ENCODE results near the gene UBE2I.
"Not testable (repeated sequence)": the region's sequence is repeated elsewhere in the genome, so short reads cannot be mapped to it uniquely, and the experiment has no call there.

UBE2I gene

DNA sequence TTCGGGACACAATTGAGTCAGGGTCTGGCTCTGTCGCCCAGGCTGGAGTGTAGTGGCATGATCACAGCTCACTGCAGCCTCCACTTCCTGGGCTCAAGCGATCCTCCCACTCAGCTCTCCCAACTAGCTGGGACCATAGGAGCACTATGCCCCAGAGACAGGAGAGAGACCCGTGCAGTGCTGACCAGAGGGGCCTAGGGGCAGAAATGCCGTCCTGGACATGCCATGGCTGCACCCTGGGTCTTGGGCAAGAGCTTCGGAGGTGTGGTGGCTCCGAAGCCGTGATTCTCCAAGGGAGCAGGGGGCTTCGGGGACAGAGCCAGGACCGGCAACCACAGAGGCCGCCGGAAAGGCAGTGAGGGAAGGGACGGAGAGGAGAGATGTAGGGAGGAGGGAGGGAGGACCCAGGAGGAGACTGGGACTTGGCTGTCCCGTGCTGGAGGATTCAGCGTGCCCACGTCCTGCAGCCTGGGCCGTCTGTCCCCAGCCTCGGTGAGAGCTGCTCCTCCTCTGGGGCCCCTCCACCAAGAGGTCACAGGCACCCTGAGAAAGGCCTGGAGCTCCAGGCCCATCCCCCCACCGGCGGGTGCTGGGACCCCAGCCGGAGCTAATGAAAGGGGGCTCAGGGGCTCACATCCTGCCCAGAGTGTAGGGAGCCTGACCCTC, 31.7 kb upstream of the UBE2I start:
- no peak for DNase-seq

GRCh38 chr16:1278477-1278876, 31.0 kb upstream of the UBE2I start:
- no peak for DNase-seq

DNA sequence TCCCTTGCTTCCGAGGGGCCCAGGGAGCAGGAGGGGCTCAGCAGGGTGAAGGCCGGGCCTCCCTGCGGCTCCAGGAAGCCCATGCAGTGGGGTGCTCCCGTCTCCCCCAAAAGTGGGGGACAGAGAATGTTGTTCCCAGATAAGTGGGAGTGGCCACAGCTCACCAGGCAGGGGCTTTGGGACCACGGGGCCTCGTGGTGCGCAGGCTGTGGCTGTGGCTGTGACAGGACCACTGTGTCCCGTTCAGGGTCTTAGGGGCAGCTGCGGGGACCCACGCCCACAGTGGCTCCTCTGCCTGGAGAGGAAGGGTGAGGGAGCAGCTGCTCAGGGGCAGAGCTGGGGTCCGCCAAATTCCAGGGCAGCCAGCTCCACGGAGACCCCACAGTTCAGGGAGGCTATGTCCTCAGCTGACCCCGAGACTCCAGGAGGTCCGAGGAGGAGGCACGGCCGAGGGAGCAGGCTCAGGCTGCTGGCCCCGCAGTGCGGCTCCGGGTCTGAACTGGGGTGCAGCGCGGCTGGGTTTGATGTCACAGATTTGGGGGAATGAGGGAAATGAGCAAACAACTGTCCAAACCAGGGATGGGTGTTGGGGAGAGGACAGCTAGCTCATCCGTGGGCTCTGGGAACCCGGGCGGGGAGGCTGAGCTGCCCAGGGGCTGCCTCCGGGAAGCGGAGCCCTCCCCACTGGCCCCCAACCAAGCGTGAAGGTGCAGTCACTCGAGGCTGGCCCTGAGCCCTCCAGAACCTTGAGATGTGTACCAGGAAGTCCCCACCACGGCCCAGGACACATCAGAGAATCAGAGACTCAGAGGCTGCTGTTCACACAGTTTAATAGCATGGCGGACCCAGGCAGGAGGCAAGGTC, 30.1 kb upstream of the UBE2I start:
- DNase-seq = no peak

DNA sequence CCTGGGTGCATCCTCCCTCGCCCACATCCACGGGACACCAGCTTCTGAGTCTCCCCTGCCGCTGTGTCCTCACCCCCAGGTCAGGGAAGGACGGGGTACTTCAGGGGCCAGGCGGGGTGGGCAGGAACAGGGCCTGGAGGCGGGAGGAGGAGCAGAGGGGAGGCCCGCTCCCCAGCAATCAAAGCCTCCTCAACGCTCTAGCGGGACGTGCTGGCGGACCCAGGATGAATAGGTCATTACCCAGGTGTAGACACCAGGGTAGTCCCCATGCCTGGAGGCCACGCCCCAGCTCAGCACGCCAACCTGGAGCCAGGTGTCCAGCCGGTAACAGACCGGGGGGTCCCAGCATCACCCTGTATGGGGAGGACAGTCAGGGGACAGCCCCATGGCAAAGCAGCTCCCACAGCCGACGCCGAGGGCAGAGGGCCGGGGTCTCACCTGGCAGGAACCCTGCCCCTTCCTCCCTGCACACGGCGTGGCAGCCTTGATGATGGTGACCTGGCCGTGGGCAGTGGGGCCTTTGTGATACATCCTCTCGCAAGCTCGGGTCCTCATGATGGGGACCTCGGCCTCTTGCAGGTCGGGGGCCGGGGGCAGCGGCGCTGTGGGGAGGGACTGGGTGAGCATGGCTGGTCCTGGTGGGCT, 29.4 kb upstream of the UBE2I start:
- no peak for DNase-seq

- DNase-seq = no peak
Observed at GRCh38 chr16:1280783-1281182, 28.7 kb upstream of the UBE2I start.

GRCh38 chr16:1281517-1281916, 27.9 kb upstream of the UBE2I start:
- no peak for DNase-seq

GRCh38 chr16:1282324-1282973, 27.0 kb upstream of the UBE2I start:
- DNase-seq = no peak

- DNase-seq = no peak
Observed at GRCh38 chr16:1283296-1283695, 26.1 kb upstream of the UBE2I start.

- DNase-seq = no peak
Observed at GRCh38 chr16:1283996-1284616, 25.3 kb upstream of the UBE2I start.

DNA sequence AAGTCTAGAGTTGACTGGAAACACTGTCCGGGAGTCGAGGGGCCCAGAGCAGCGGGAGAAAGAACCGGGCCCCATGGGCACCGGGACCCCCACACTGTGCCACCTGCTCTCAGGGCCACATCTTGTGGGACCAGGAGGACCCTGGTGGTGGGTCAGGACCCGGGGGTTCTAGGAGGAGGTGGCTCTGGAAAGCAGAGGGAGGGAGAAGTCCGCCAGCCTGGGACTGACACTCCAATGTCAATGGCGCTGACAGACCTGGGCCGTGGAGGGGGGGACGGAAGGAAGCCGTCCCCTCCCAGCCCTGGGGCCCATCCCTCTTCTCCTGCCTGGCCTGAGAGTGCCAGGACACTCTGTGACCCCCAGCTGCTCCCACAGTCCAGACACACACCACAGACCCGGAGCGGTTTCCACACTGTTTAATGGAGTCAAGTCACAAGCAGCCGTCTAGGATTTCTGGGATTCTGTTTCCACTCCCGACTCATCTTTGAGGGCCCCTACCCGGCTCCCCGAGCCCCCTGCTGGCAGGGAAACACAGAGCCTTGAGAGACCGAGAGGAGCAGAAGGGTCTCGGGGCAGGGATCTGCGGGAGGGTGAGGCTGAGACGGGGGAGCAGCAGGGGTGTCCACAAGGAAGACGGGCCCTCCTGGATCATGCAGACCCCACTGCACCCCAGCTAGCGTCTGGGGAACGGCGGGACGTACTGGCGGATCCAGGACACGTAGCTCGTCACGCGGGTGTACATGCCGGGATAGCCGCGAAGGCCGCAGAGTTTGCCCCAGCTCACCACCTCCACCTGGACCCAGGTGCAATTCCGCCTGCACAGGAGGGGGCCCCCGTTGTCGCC, 23.5 kb upstream of the UBE2I start:
- DNase-seq = no peak

DNA sequence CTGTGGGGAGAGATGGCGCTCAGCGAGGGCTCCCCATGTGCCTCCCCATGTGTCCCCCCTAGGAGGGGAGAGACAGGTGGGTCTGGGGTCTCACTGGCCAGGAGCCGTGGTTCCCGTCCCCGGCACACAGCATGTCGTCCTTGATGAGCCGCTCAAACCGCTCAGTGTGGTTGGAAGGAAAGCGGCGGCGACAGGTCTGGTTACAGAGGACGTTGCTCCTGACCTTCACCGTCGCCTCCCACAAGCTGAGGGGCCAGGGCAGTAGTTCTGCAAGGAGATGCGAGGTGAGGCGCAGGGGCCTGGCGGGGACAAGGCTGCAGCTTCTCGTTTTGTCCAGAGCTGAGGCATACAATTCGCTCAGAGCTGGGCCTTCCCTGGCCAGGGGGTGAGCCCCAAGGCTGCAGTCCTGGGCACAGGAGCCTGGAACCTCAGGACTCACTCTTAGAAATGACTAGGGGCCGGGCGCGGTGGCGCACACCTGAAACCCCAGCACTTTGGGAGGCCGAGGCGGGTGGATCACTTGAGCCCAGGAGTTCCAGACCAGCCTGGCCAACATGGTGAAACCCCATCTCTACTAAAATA, 22.8 kb upstream of the UBE2I start:
- no peak for DNase-seq

DNA sequence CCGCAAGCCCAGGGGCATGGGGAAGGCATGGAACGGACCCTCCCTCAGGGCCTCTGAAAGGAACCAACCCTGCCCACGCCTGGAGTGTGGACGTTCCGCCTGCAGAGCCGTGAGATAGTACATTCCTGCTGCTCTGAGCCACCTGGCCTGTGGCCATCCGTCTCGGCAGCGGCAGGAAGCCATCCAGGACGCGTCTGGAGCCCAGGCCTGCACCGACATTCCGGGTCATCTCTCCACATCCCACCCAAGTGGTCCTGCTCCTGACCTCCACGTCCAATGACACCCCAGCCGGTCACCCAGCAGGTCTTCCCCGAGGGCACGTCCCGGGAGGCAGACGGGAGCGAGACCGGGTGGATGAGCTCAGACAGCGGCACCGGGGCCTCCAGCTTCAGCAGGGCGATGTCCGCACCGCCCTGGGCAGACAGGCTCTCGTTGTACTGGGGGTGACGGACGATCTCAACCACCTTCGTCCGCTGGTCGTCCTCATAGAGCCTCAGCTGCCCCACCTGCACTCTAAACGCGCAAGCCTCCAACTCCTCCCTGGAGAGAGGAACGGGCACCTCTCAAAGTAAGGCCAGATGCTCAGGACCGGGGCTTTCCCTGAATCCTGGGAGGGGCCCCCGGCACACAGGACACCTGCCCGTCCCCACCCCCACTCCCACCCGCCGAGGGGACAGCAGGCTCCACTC, 21.3 kb upstream of the UBE2I start:
- DNase-seq = peak; percentile 44

GRCh38 chr16:1288813-1289476, 20.5 kb upstream of the UBE2I start:
- DNase-seq = peak; percentile 91

DNA sequence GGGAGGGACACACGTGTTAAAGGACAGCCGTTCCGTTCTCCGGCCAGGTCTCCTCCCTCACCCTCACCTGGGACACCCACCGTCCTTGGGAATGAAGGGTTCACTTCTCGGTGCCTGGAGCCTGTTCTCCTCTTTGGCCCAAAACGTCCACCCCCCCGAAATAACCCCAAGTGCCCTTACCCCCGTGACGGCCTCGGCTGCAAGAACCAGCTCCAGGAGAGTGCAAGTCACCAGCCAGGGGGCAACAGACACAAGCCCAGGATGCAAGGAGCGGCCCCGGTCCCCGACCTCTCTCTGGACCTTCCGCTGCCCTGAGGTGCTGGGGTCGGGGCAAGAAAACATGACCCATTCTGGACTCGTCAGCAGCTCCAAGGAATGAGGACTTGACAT, 20.0 kb upstream of the UBE2I start:
- DNase-seq = no peak

DNA sequence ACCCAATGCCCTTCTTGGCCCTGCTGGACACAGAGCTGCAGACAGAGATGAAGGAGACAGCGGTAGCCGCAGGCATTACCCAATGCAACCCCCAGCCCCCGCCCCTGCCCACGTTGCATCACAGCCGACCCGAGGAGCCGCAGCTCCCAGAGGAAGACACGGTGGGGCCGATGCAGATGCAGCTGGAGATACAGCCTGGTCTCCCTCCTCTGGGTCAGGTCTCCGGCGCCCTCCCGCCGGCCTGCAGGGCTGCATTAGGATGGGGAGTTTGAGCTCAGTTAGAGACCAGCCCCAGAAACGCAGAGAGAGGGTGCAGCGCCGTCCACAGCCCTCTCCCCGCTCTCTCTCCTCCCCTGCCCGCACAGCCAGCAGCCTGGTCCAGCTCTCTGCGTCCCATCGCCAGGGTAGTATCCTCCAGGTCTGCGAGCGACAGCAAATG, 19.4 kb upstream of the UBE2I start:
- no peak for DNase-seq

DNA sequence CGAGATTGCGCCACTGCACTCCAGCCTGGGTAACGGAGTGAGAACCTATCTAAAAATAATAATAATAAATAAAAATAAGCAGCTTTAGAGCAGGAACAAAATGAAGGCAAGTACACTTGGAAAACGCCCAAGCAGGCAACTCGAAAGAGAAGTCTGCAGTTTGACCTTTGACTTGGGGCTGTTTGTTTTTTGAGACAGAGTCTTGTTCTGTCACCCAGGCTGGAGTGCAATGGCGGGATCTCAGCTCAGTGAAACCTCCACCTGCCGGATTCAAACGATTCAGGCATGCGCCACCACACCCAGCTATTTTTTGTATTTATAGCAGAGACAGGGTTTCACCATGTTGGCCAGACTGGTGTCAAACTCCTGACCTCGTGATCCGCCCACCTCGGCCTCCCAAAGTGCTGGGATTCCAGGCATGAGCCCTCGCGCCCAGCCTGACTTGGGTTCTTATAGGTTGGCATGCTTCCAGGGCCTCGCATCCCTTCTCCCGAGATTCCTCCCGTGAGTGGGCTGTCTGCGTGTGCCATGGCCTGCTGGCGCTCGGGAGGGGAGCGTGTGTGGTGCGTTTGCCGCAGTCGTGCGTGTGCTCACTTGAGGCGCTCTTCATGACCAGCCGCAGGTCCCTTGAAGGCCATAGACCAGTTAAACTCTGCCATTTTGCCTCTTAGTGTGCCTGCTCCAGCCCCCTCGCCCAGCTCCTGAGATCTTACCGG, 18.4 kb upstream of the UBE2I start:
- DNase-seq = peak; percentile 86

DNA sequence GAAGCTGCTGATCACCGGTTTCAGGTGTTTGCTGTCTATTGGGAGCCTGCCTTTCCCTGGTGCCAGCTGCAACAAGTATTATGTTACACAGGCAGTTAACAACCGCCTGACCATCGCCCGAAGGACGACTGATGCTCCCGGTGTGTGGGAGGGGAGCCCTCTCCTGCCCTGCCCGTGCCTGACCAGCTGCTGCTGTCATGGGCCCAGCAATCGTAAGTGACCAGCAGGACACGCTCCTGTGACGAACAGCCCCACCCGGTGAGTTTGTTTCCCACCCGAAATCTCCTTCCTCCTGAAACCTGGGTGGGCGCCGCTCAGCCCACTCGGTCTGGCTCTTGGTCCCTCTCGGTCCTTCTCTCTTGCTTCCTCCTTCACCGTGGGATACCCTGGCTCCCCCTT, 17.9 kb upstream of the UBE2I start:
- peak; percentile 93 for DNase-seq

- not testable (repeated sequence) for DNase-seq
Observed at GRCh38 chr16:1292208-1292607, 17.2 kb upstream of the UBE2I start.

GRCh38 chr16:1292808-1293207, 16.6 kb upstream of the UBE2I start:
- DNase-seq = peak; percentile 42
